NT2/D1 (cell line): Measurements from ENCODE around the gene GOLGA6L24.
"Not testable (repeated sequence)": the region's sequence is repeated elsewhere in the genome, so short reads cannot be mapped to it uniquely, and the experiment has no call there.

ENCODE experiments used
- SUZ12 ChIP-seq: IDR thresholded peaks from 2 replicates; pipeline ENCODE4 v1.6.1; 2011; ENCODE audit not compliant: insufficient read length, insufficient read depth; ENCODE audit errors: extremely low read depth
- YY1 ChIP-seq: IDR thresholded peaks from 2 replicates; pipeline ENCODE4 v1.6.1; 2011; ENCODE audit not compliant: insufficient read length, insufficient read depth
- ZNF274 ChIP-seq: IDR thresholded peaks from 2 replicates; pipeline ENCODE4 v1.6.1; 2011; ENCODE audit warnings: mild to moderate bottlenecking, low read depth, low read length

DNA sequence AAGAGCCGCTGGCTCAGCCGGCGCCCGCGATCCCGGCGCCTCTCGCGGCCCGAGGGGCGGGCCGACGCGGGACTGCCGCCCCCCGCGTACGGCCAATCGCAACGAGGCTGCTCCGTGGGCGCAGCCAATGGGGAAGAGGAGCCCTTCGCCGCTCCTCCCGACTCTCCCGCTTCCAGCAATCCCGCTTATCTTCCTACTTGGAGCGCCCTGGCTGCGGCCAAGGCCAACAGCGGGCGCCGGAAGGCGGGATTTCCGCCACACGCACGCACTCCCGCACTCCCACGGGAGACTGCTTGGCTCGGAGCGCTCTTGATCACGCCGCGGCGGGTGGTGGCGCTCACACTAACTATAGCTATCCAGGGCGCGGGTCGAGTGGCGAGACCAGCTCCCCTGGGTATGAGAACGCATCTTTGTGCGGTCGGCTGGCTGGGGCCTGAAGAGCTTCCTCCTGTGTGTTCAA, 35.7 kb downstream of the GOLGA6L24 start, which contains the start of gene HERC2:
- not testable (repeated sequence) for TF ChIP-seq ZNF274, YY1, SUZ12
